Activated CD4-positive, alpha-beta memory T cell treated with anti-CD3 and anti-CD28 coated beads for 36 hours (primary cell): ENCODE measurements around the gene MYNN. TPM values are rescaled to one million over a fixed set of nuclear protein-coding genes. Genes with fewer than 3 reads are reported as not detected.

Experiments
- CTCF ChIA-PET: fragments of 350-600 bp; sonication (Branson Sonifier 250); formaldehyde crosslinking; loops from one replicate; lab custom pipeline; 2021; ENCODE audit warnings: antibody characterized with exemption, inconsistent platforms; lab: Charles Lee
- POLR2A ChIA-PET: fragments of 350-600 bp; sonication (Branson Sonifier 250); formaldehyde crosslinking; loops from one replicate; lab custom pipeline; 2021; ENCODE audit warnings: antibody characterized with exemption; lab: Charles Lee
- DNase-seq: peaks from one replicate; pipeline ENCODE4 v3.0.0-alpha.2; 2020
- H3K27ac Mint-ChIP-seq: one replicate; pipeline ENCODE4 v1.8.0; 2021; ENCODE audit warnings: mixed read lengths
- H3K27me3 Mint-ChIP-seq: one replicate; pipeline ENCODE4 v1.8.0; 2021; ENCODE audit warnings: mixed read lengths
- H3K36me3 Mint-ChIP-seq: one replicate; pipeline ENCODE4 v1.8.0; 2021; ENCODE audit warnings: mixed read lengths
- H3K4me1 Mint-ChIP-seq: one replicate; pipeline ENCODE4 v1.8.0; 2021; ENCODE audit warnings: low read depth, mixed read lengths
- H3K4me3 Mint-ChIP-seq: one replicate; pipeline ENCODE4 v1.8.0; 2021; ENCODE audit warnings: mild to moderate bottlenecking, mixed read lengths
- H3K9me3 Mint-ChIP-seq: one replicate; pipeline ENCODE4 v1.8.0; 2021; ENCODE audit warnings: mixed read lengths
- intact Hi-C: fragments of 100-400 bp; cut with micrococcal nuclease; formaldehyde crosslinking; loops from one replicate; pipeline ENCODE4 v1.15.1; 2023
- total RNA-seq, 2 experiments: library from RNA; stranded (reverse); gene quantifications; one replicate each; pipeline ENCODE4 v1.2.3, GENCODE V29; 2021

MYNN gene
- total RNA-seq, 2 experiments from 2014 or later: 12.8 to 14.0 TPM

DNA sequence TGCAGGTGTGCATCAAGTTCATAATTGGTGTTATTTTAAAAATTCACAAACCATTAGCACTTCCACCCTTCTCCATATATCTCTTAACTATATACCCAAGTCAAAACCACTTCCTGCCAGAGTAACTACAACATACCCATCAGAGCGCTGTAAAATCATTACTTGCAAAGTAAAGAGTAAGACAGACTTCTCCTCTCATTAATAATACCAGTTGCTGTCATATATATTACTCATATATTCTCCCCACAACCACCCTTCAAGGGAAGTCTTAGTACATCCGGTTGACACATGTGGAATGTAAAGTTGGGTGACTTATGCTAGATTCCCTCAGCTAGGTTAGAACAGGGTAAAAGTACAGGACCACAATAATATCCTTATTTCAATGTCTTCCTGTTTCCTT, 13.9 kb upstream of the MYNN start:
- intact Hi-C loops: loop anchor here (1.0 to 2.0 kb wide), 3 partner anchors 14 to 297 kb away; partner anchors contain the start of gene MYNN
- peak overlapping the region; percentile 12 for H3K4me3 Mint-ChIP-seq
- H3K36me3 Mint-ChIP-seq: peaks cover 2% of the 10 kb centered on the region
- no peak for DNase-seq
- no peaks in the 10 kb centered on the region for H3K27me3 Mint-ChIP-seq
- H3K9me3 Mint-ChIP-seq: peaks cover 2% of the 10 kb centered on the region
- peaks cover 30% of the 10 kb centered on the region for H3K4me1 Mint-ChIP-seq
- ChIA-PET CTCF (no interaction called here), POLR2A (no interaction called here)
- peak overlapping the region; percentile 76 for H3K27ac Mint-ChIP-seq

DNA sequence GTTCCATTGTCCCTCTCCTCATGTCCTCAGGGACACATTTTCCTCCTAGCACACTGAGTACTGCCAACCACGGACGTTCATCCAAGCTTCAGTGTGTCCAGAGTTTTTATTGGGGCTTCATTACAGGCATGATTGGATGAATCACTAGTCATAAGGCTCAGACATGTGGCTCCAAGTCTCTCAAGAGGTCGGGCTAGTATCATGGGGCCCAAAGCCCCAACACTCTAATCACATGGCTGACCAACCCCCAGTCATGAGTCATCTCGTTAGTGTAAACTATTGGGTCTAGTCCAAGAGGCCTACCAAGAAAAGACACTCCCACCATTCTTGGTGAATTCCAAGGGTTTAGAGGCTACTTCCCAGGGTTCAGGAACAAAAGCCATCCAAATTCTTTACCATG, 12.7 kb upstream of the MYNN start:
- Mint-ChIP-seq H3K27me3 (no peaks in the 10 kb centered on the region), H3K9me3 (peaks cover 2% of the 10 kb centered on the region), H3K4me1 (peaks cover 36% of the 10 kb centered on the region), H3K4me3 (no peak overlapping the region), H3K27ac (no peak overlapping the region), H3K36me3 (peaks cover 3% of the 10 kb centered on the region)
- no peak for DNase-seq
- CTCF ChIA-PET: interaction anchor here (0.7 to 4.3 kb wide), 2 partner anchors 9 to 12 kb away, joined by 3 to 22 read pairs; partner anchors contain the start of genes ACTRT3 and MYNN
- POLR2A ChIA-PET: no interaction called here
- intact Hi-C loops: loop anchor here (5.0 to 10.0 kb wide), 2 partner anchors 277 to 664 kb away; partner anchors contain the start of gene GPR160

DNA sequence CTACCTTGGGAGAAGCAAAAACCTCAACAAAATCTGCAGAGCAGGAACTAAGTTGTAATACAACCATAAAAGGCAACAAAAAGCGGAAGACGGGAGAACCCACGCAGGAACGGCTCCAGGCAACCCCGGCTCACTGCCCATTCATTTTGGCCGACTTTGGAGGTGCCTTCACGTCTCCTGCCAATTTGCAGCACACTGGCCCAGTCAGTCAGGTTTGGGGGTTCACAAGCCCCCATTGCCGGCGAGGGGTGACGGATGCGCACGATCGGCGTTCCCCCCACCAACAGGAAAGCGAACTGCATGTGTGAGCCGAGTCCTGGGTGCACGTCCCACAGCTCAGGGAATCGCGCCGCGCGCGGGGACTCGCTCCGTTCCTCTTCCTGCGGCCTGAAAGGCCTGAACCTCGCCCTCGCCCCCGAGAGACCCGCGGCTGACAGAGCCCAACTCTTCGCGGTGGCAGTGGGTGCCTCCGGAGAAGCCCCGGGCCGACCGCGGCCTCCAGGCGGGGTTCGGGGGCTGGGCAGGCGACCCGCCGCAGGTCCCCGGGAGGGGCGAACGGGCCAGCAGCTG, 8.8 kb upstream of the MYNN start:
- DNase-seq: peak; percentile 80
- ChIA-PET CTCF (interaction anchor here (0.8 to 4.3 kb wide), 4 partner anchors 8 to 203 kb away, joined by 3 to 22 read pairs (median 6); partner anchors contain the start of genes LRRC34, LRRIQ4, MYNN and SEC62), POLR2A (interaction anchor here (0.6 to 3.5 kb wide), 3 partner anchors 9 to 202 kb away, joined by 4 to 34 read pairs (median 8); partner anchors contain the start of genes LRRC34, LRRIQ4, MYNN and SEC62)
- intact Hi-C loops: loop anchor here (2.0 to 10.0 kb wide), 5 partner anchors 202 to 660 kb away; partner anchors contain the start of genes GPR160, PHC3 and SEC62
- H3K27ac Mint-ChIP-seq: peak overlapping the region; percentile 99
- H3K4me3 Mint-ChIP-seq: peak overlapping the region; percentile 96
- peaks cover 23% of the 10 kb centered on the region for H3K4me1 Mint-ChIP-seq
- H3K9me3 Mint-ChIP-seq: peaks cover 2% of the 10 kb centered on the region
- H3K27me3 Mint-ChIP-seq: no peaks in the 10 kb centered on the region
- peaks cover 3% of the 10 kb centered on the region for H3K36me3 Mint-ChIP-seq

DNA sequence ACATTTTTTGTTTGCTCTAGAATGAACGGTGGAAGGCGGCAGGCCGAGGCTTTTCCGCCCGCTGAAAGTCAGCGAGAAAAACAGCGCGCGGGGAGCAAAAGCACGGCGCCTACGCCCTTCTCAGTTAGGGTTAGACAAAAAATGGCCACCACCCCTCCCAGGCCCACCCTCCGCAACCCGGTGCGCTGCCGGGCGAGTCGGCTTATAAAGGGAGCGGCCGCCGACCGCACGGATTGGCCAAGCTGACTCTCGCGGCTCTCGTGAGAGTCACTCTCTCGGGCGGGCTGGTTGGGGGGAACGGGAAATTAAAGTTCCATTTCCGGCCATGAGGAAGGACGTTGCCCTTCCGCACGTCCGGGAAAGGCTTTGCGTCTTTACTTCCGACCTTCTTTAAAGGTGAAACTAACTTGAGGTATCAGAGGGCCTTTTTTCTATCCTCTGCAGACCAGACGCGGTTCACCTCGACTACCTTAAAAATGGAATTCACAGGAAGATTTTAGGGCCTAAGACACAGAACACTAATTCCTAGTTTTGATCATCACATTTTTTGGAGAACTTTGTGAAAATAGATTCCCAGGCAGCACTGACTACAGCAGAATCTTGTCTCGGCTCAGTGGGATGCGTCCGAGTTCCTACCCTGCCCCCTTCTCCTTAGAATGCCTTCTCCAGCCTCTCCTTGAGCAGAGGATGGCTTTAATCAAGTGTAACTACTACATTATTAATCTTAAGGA, 8.1 kb upstream of the MYNN start, which contains the start of gene TERC:
TERC (minus strand) TSS at position 179 of the 731 bp plus-strand sequence.
- intact Hi-C loops: loop anchor here (1.0 to 10.0 kb wide), 8 partner anchors 8 to 660 kb away; partner anchors contain the start of genes GPR160, MYNN, PHC3 and PRKCI
- peaks cover 3% of the 10 kb centered on the region for H3K36me3 Mint-ChIP-seq
- POLR2A ChIA-PET: interaction anchor here (2.3 to 3.5 kb wide), 2 partner anchors 8 to 202 kb away, joined by 8 to 34 read pairs; partner anchors contain the start of genes MYNN and SEC62
- peaks cover 2% of the 10 kb centered on the region for H3K9me3 Mint-ChIP-seq
- peaks cover 23% of the 10 kb centered on the region for H3K4me1 Mint-ChIP-seq
- no peaks in the 10 kb centered on the region for H3K27me3 Mint-ChIP-seq
- H3K4me3 Mint-ChIP-seq: peak within 1 kb of the TSS; percentile 96
- DNase-seq: peak; percentile 95
- H3K27ac Mint-ChIP-seq: peak within 1 kb of the TSS; percentile 99
- CTCF ChIA-PET: interaction anchor here (1.2 kb wide), 1 partner anchor 96 kb away, joined by 4 read pairs; no protein-coding TSS in a partner anchor

DNA sequence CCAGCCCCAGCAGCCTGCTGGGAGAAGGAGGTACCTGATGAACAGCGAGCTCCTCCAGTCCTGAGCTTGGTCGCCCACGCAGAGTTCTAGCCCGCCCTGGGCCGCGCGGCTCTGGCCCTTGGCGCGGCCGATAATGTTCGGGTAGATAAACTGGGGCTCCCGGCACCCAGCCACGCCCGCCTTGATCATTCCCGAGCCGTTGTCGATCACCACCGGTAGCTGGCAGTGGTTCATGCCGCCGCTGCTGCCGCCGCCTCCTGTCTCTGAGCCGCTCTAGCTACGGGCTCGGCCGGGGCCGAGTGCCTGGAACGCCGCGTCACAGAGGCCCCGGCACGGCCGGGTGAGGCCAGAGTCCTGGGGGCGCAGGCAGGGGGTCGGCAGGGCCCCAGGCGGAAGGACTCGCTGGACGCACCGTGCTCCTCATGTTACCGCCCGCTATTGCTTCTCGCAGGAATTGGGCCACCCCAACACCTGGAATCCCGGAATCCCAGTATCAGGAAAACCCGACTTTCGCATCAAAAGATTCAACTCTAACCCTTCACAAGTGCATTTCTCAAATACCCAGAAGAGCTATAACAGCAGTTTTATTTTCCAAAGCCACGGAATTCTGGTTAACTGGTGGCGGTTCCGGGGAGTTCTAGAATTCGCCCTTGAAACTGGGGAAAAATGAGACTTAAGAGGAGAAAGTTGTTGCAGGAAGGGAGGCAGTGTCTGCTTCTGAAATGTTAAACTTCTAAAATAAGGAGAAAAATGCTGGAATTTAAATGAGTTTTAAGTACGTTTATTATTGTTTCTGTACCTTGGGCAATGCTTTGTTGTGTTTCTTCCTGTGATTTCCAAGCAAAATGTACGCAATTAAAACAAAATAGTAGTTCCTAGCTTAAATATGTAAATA, 3.7 kb upstream of the MYNN start, which contains the start of gene ACTRT3:
ACTRT3 (minus strand) TSS at position 275 of the 895 bp plus-strand sequence; CDS start at position 234, 41 bp downstream.
- Mint-ChIP-seq H3K36me3 (peaks cover 4% of the 10 kb centered on the region), H3K27ac (peak within 1 kb of the TSS; percentile 79), H3K27me3 (no peaks in the 10 kb centered on the region), H3K4me1 (peaks cover 21% of the 10 kb centered on the region), H3K4me3 (peak within 1 kb of the TSS; percentile 87), H3K9me3 (no peaks in the 10 kb centered on the region)
- intact Hi-C loops: loop anchor here (10.0 kb wide), 1 partner anchor 655 kb away; no protein-coding TSS in a partner anchor
- CTCF ChIA-PET: interaction anchor here (1.3 kb wide), 1 partner anchor 9 kb away, joined by 3 read pairs; no protein-coding TSS in a partner anchor
- POLR2A ChIA-PET: interaction anchor here (0.7 kb wide), 1 partner anchor 198 kb away, joined by 3 read pairs; no protein-coding TSS in a partner anchor
- DNase-seq: peak; percentile 74

DNA sequence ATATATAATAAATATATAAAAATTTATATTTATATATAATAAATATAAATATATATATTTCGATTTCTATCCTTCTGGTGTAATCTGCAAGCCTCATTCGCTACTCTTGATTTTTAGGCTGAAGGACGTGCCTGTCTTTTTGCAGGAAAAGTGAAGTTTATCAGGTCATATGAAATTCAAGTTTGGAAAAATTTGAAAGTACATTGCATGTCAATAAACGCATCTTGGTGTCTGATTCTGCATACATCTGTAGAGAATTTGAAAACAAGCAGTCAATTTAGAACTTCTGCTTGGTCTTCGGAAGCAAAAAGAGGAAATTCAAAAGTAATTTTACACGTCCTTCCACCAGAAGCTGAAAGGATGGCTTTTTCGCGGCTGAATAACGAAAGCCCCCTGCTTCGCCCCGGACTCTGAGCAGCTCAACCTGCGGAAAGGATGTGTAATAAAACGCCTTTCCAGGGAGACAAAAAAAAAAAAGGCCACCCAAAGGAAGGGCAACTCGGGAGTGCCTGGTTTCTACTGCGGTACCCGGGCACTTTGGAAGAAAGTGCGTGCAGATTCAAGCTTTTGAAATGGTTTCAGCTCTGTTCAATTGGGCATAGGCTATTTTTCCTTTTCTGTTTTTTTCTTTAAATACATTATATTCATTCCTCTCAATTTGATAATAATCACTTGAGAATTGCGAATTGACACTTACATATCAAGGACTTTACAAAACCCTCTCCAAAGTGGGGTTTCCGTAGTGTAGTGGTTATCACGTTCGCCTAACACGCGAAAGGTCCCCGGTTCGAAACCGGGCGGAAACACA, 1.5 kb upstream of the MYNN start:
- H3K4me3 Mint-ChIP-seq: peak overlapping the region; percentile 96
- no peaks in the 10 kb centered on the region for H3K27me3 Mint-ChIP-seq
- peaks cover 33% of the 10 kb centered on the region for H3K4me1 Mint-ChIP-seq
- peak; percentile 60 for DNase-seq
- no peaks in the 10 kb centered on the region for H3K9me3 Mint-ChIP-seq
- H3K36me3 Mint-ChIP-seq: peaks cover 16% of the 10 kb centered on the region
- H3K27ac Mint-ChIP-seq: peak overlapping the region; percentile 97
- POLR2A ChIA-PET: interaction anchor here (0.7 to 3.5 kb wide), 4 partner anchors 8 to 195 kb away, joined by 4 to 34 read pairs (median 8); partner anchors contain the start of genes SEC62 and TERC
- CTCF ChIA-PET: interaction anchor here (0.7 to 2.1 kb wide), 3 partner anchors 9 to 198 kb away, joined by 3 to 22 read pairs (median 3); no protein-coding TSS in a partner anchor
- intact Hi-C loops: loop anchor here (1.0 to 2.0 kb wide), 8 partner anchors 13 to 1689 kb away; partner anchors contain the start of genes EIF5A2, PRKCI, SEC62 and TNIK

DNA sequence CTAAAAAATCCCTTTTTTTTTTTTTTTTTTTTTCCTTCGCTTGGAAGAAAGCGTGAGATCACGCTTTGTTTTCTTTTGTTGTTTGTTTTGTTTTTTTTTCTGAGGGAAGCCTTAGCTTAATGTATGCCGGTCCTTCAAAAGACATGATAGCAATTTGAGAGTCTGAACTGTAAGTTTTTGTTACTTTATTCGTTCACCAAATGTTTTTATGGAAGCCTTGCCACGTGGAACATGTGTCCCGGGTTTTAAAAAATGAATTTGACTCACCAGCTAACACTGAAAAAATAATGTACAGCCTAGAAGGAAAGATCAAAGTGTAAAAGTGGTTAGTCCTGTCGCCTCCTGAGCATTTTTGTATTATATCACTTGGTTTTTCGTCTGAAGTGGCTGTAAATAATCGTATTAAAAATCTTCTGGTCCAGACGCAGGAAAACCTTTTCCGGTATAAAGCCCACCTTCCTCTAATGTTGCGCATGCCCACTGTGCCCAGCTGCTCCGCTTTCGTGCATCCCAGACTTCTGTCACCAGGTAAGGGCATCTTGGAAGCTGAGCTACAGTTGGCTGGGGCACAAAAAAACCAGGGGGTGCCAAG, 795 bp upstream of the MYNN start:
- CTCF ChIA-PET: interaction anchor here (0.7 to 2.1 kb wide), 4 partner anchors 10 to 197 kb away, joined by 3 to 22 read pairs (median 4); partner anchors contain the start of gene SEC62
- intact Hi-C loops: loop anchor here (1.0 to 2.0 kb wide), 8 partner anchors 14 to 1688 kb away; partner anchors contain the start of genes EIF5A2, PRKCI, SEC62 and TNIK

GRCh38 chr3:169774186-169774585, 990 bp downstream of the MYNN start:
- Mint-ChIP-seq H3K36me3 (peaks cover 31% of the 10 kb centered on the region), H3K4me3 (peak overlapping the region; percentile 96), H3K4me1 (peaks cover 44% of the 10 kb centered on the region), H3K9me3 (no peaks in the 10 kb centered on the region), H3K27me3 (no peaks in the 10 kb centered on the region), H3K27ac (peak overlapping the region; percentile 97)
- intact Hi-C loops: no loop called here
- no peak for DNase-seq
- POLR2A ChIA-PET: interaction anchor here (0.7 to 3.5 kb wide), 3 partner anchors 11 to 407 kb away, joined by 3 to 34 read pairs (median 3); partner anchors contain the start of genes PHC3, SEC62 and TERC
- CTCF ChIA-PET: interaction anchor here (0.6 kb wide), 1 partner anchor 24 kb away, joined by 3 read pairs; no protein-coding TSS in a partner anchor

More for the DNA sequence above, 795 bp upstream of the MYNN start:
- POLR2A ChIA-PET: interaction anchor here (0.7 to 3.5 kb wide), 6 partner anchors 9 to 326 kb away, joined by 3 to 34 read pairs (median 4); partner anchors contain the start of genes SEC62 and TERC
- Mint-ChIP-seq H3K4me3 (peak overlapping the region; percentile 96), H3K36me3 (peaks cover 20% of the 10 kb centered on the region), H3K4me1 (peaks cover 36% of the 10 kb centered on the region), H3K9me3 (no peaks in the 10 kb centered on the region), H3K27me3 (no peaks in the 10 kb centered on the region), H3K27ac (peak overlapping the region; percentile 97)
- DNase-seq: no peak

DNA sequence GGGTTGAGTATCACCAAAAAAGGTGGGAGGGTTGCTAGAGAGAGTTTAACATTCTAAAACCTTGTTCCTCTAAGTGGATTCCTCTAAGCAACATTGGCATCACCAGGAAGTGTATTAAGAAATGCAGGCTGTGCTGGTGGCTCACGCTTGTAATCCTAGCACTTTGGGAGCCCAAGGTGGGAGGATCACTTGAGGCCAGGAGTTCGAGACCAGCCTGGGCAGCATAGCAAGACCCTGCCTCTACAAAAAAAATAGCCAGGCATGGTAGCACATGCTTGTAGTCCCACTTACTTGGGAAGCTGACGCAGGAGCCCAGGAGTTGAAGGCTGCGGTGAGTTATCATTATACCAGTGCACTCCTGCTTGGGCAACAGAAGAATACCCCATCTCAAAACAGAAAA, 4.6 kb downstream of the MYNN start:
- H3K4me1 Mint-ChIP-seq: peaks cover 54% of the 10 kb centered on the region
- H3K4me3 Mint-ChIP-seq: no peak overlapping the region
- ChIA-PET POLR2A (no interaction called here), CTCF (no interaction called here)
- H3K9me3 Mint-ChIP-seq: no peaks in the 10 kb centered on the region
- no peak overlapping the region for H3K27ac Mint-ChIP-seq
- DNase-seq: no peak
- peaks cover 51% of the 10 kb centered on the region for H3K36me3 Mint-ChIP-seq
- H3K27me3 Mint-ChIP-seq: no peaks in the 10 kb centered on the region
- intact Hi-C loops: no loop called here
